UCSD-AML1 (cell line): ENCODE measurements around the gene AGTPBP1.

Experiments used
- DNase-seq: peaks from one replicate; lab custom pipeline; 2025; ENCODE audit not compliant: unreplicated experiment; lab: John Stamatoyannopoulos, UW

The AGTPBP1 gene

DNA sequence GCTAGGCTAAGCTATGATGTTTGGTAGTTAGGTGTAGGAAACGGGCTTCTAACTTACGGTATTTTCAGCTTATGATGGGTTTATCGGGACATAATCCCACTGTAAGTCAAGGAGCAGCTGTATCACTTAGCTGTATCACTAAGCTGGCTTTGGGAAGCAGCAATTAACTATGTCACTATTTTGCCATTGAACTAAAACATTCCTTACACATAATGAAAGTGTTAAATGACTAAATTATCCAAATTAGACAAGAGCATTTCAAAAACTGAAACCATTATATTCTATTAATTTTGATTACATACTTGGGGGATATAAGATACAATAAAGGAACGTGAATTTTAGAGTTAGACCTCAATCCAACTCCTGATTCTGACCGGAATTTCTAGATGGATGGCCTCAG is 188.3 kb downstream of the AGTPBP1 start:
- no peak for DNase-seq

DNA sequence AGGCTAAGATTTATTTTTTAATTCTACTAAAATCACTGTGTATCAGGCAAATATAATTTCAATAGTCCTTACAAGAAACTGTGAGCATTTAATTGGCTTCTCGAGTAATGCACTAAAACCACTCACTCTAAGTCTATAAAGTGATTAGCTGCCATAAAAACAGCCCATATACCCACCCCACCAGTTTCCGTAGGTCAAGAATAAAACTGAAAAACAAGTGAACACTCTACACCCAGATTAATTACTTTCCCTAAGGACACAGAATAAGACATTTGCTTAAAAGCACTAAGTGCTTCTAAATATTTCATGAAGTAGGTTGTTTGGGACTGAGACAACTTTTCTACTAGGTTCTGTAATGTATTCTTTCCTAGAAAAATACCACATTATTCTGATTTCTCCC is 194.2 kb downstream of the AGTPBP1 start:
- no peak for DNase-seq

DNA sequence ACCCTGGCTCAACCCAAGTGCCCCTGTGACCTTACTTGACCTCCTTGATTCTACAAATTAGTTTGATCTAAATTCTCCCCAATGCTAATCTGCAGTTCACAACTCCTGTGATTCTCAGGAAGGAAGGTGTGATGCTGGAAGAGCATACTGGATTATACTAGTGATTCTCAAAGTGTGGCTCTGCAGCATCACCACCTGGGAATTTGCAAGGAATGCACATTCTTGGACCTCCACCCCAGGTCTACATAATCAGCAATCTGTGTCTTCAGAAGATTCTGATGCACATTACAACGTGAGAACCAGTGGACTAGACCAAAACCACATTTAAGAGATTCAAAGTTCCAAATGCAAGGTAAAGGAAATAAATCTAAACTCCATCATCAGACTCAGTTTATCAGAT is 198.6 kb downstream of the AGTPBP1 start:
- no peak for DNase-seq

DNA sequence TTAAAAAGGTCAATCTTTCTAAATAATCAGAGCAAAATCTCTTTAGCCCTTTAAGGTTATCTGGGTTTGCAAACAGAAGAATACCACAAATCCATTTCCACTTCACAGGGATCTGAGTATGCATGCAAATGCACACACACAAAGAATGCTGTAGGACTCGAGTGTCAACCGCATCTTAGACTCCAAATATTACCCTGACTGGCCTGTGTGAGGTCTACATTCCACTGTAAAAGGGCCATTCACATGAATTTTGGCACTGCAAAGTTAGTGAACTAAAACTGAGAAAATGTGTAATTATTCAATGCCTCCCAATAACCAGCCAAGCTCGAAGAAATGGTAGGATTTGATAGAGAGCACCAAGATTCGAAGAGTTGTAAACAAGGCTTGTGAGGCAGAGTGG is 199.9 kb downstream of the AGTPBP1 start:
- DNase-seq = no peak

DNA sequence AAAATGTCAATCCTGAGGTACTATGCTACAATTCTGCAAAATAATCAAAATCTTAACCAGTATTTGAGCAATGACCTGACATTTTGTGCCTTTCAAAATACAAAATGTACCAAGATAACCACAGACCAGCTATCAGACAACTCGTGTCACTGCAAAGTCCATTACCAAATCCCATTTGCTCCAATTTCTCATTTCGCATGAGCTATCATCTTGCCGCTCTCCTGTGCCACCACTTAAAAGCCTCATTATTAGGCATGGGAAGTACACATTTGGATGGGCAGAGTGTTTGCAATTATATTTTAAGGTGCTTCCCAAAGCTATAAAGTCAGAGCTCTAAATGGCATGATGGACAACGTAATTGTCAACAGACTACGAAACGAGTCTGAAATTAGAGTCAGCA is 205.2 kb downstream of the AGTPBP1 start:
- DNase-seq = no peak

DNA sequence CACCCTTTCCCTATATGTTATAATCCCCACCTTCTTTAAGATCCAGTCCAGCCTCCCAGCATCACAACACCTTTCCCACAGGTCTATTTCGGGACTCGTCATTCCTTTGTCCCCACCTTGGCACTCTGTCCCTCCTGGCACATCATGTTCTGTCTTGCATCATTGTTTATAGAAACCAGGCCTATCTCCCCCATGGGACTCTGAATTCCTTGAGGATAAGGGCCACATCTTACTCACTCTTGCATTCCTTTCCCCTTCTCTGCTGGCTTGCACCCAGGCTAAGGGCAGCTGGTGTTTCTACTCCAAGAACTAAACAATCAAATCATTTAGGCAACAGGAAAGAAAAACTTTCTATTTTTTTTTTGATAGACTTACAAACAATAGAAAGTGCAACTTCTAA is 205.7 kb downstream of the AGTPBP1 start:
- DNase-seq = no peak

DNA sequence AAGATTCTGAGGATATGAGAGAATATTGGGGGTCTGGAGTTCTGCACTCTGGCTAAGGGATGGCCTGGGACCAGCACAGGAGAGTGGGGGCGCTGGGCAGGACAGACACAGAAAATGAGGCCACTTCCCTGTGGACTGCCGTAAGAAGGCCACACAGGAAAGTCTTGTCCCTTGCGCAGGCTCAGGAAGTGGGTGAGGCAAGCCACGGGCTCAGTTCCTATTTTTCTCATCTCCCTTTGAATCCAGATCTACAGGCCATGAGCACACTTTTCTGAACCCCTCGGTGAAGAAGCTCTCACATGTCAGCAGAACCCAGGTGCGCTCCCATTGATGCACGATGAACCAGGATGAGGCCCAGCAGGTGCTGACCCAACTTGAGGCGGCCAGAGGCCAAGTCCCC is 207.4 kb downstream of the AGTPBP1 start:
- DNase-seq = peak; percentile 33

DNA sequence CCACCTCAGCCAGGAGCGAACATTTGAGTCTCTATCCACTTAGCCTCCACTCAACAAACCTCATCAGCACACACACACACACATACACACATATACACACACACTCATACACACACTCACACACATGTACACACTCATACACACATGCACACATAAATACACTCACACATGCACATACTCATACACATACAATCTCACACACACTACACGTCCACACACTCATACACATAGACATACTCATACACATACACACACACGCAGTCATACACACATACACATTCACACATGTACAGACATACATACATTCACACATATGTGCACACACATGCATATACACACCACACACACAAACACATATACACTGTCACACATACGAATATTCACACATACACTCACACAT is 208.2 kb downstream of the AGTPBP1 start:
- no peak for DNase-seq

DNA sequence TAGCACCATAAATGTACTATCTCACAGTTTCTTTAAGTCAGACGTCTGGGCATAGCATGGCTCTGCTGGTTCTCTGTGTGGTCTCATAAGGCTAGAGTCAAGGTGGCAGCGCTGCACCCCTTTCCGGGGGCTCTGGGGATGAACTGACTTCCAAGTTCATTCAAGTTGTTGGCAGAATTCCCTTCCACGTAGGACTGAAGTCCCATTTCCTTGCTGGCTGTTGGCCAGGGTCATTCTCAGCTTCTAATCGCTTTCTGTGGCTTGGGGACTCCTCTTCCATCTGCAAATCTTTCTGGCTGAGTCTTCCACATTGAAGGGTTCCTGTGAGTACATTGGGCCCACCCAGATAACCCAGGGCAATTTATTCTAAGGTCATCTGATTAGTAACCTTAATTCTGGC is 211.0 kb downstream of the AGTPBP1 start:
- DNase-seq = no peak

DNA sequence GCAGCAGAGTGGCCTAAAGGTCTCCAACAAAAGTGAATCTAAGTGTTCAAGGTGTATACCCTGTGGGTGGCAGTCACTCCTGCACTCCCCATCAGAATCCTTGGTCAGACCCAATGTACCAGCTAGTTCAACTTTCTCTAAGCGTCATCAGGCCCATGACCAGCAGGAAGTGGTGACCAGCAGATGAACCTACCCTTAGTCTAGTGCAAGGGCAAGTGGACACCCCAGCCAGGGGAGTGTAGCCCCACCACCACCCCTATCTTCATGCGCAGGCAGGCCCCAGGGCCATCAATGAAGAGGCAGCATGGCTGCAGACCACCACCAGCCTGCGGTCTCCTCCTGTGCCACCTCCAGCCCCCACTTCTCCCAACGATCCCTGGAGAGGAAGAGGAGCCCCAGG is 213.1 kb downstream of the AGTPBP1 start:
- DNase-seq = no peak

DNA sequence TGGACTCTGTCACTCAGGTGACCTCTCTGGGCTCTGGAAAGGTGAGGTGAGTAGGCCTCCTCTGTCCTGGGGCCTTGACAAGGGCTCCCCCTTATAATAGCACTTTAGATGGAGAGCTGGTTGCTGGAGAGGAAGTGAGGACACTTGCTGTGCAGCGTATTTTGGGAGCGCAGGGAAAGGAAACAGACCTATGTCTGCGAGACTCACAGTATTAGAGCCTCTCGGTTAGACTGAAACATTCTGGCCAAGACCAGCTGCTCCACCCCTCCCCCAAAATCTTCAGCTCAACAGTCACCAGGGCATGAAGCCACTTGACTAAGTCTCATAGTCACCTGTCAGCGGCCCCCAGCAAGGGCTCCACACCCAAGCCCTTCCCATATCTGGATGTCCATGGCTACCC is 213.6 kb downstream of the AGTPBP1 start:
- DNase-seq = no peak

DNA sequence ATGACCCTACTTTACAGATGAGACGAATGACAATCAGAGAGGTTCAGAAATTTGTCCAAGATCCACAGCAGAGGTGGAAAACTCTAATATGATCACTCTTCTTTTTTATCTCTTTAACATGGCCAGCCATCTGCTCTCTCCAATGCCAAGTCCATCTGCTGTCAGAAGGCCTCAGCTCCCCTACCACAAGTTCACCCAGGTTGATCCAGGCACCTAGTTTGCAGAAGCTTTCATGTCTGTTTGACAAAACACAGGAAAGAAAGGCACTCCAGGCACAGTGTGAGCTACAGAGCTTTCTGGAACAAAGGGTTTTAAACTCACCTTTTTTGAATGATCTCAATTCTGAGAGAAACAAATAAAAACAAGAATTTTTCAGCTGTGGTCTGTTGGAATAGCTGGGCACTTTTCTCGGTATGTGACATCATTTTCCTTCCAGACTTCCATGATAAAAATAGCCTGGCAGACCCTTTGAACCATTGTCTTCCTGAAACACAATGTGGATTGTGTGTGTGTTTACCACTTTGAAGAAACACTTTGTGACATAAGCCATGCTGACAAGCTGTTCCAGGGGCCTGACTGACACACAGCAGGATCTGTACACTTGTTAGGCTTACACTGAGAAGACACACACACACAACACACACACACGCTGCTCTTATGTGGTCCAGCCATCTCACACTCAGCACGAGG is 214.3 kb downstream of the AGTPBP1 start:
- DNase-seq = no peak

DNA sequence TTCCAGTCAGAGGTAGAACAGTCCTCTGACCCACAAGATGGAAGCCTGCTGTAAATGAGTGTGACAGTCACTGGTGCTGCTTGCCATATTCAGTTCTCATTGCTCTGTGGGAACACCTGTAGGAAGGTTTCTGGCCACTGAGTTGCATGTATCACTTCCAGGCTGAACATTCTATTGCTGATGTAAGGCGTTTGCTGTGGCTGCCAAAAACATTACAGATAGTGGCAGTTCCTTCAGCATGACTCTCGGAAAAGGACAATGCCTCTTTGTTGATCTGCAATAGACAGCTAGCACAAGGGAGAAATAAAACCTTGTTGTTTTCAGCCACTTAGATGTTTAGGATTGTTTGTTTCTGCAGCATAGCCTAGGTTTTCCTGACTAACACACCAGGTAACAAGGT is 217.2 kb downstream of the AGTPBP1 start:
- no peak for DNase-seq

DNA sequence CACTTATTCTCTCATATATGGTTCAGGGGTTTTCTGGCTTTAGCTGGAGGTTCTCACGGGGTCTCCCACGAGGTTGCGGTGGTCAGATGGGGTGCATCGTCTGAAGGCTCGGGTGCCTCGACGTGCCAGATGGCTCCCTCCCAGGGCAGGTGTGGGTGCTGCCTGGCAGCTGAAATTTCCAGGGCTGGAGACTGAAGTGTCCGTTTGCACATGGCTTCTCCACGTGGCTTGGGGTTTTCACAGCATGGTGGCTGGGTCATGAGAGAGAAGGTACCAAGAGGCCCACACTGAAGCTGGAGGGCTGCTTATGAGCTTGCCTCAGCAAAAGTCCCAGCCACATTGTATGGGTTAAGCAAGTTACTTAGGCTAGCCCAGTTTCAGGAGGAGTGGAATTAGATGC is 218.6 kb downstream of the AGTPBP1 start:
- no peak for DNase-seq

DNA sequence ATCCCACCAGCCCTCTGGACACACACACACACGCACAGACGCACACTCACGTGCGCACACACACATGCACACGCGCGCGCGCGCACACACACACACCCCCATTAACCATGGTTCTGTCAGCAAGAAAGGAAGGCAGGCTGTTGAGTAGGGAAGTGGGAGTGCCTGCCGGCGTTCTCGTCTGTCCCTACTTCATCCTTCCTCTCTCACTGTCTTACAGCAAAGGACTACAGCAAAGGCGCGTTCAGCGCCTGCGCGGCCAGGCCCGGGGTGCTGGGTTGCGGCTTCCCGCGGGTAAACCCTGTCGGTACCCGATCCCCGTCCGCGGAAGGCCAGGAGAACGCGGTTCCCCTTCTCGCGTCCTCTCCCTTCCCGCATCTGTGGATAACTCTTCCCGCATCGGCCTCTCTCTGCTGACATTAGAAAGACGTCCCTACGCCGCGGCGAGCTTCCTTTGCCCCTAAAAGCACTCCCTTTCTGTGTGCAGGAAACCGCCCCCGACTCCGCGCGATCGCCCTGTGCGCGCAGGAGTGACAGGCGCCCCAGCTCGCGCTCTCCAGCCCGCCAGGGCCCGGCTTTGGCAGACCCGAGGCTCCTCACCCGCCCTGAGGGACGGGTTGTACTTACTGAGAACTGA is 219.2 kb downstream of the AGTPBP1 start:
- peak; percentile 66 for DNase-seq

DNA sequence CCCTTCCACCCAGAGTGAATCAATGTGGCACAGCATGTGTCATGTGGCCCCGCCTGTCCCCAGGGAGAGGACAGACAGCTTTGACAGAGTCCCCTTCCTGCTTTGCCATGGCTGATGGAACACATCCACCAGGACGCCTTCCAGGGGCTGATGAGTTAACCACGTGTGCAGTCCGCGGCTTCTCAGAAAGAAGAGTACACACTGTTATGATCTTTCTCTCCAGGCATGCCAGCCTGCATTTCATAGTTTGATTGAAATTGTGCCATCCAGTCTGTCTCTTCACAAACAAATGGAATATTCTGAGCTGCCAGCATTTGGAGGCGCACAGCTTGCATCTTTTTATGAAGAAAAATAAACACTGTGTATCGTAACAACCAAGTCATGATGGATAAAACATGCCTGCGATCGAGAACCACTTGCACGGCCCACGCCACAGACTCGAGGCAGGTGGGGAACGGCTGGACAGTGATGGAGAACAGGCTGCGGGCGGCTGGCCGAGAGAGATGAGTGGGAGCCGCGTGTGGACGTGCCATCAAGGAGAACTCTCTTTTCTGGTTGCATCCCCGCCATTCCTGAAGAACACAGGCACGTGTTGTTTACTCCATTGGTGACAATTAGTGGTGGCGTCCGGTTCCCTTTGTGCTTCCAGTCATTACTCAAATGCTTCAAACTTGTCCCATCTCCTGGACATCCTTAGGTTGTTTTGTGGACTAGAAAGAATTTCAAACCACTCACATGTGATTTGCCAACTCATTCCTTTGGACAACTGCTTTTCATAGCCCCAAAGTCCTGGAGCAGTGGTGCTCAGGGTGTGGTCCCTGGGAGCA is 220.2 kb downstream of the AGTPBP1 start:
- DNase-seq = no peak

DNA sequence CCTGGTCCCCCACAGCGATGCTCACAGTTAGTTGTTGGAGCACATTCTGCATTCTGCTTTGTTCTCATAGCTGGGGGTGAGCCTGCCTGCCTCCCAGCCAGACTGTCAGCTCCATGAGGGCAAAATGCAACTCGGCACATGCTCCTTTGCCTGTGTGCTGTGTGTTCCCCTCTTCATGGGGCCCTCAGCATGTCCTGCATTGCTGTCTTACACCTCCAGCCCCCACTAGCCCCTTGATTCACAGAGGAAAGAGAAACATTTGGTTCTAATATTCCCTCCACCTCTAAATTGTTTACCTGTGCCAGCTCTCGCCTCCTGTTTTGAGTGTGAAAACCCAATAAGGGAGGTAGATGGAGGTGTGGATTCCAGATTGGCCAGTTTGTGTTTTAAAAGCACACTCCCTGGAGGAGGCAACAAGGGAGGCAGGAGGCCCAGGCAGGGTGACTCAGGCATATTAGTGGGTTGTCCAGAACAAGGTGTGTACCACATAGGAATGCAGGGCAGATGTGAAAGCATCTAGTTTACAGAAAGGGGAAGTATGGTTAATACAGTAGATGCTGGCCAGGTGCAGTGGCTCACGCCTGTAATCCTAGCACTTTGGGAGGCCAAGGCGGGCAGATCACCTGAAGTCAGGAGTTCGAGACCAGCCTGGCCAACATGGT is 224.6 kb downstream of the AGTPBP1 start:
- DNase-seq = no peak

DNA sequence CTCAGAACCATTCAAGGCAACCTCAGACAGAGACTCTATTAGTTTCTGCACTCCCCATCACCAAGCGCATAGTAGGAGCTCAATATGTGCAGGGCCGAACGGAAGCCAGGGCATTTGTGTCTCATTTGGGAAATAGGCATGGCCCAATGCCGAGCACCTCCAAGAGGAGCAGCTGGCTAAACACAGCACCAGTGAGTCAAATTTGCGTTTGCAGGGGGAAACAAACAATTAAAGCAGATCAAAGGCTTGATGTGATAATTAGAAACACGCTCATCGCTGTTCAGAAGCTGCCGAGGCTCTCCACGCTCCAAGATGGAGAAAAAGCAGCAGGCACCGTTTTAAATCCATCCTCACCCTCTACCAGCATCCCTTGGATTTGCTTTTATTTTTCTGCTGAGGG is 225.3 kb downstream of the AGTPBP1 start:
- no peak for DNase-seq

DNA sequence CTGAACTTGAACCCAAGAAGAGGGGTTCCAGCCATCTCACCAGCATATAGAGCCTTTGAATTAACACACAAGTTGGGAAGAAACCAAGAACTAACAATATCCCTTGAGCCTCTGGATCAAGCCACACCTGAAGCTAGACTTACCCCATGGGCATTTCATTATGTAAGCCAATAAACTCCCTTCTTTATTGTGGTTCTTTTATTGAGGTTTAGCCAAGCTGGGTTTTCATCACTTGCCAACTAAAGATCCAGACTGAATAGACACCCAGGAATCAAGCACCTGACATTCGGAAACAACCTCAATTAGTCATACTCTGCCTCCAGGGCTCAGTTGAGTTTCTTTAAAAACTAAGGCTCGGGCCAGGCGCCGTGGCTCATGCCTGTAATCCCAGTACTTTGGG is 226.7 kb downstream of the AGTPBP1 start:
- no peak for DNase-seq

DNA sequence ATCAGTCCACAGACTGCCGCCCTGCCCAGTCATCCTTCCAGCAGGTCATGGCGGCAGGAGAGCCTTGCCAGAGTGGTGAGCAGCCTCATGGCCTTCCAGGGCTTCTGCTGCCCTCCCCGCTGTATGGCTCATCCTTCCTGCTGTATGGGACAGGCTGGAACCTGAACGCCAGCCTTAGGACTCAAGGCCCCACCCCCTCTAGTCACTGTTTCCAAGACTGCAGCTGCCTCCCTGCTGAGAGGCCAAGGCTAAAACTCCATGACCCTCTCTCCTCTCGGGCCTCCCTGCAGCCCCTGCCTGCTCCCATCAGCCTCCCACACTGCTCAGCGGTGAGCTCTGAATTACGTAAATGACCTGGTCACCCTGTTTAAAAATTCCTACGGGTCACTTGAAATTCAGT is 227.5 kb downstream of the AGTPBP1 start:
- no peak for DNase-seq

DNA sequence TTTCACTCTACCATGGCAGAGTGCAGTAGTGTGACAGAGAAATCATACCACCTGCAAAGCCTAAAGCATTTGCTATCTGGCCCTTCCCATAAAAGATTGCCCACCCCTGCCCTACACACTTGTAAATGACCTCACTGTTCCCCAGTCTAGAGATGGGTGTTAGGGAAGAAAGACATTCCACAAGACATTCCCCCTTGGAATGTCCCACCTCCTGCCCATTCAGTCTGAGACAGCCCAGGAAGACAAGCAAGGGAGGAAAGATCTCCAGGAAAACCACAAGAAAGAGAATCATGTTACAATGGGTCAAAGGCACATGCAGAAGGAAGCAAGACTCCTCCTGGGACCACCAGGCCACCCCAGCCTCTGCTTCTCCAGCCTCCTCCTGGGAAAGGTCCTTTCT is 230.0 kb downstream of the AGTPBP1 start:
- no peak for DNase-seq
